Astrocyte of the spinal cord (primary cell): ENCODE results near the gene MITD1.

Experiments
- DNase-seq: peaks from one replicate; pipeline ENCODE4 v3.0.0; 2011; ENCODE audit warnings: low read depth, low spot score
- H3K4me3 ChIP-seq: 2 replicates; pipeline ENCODE4 v1.5.1; 2011; ENCODE audit warnings: low read depth, mild to moderate bottlenecking, low read length, moderate library complexity
- in situ Hi-C: cut with HindIII; loops from 2 replicates; pipeline ENCODE4 v1.10.0; 2017; ENCODE audit warnings: low sequenced_read_pairs
- TF ChIP-seq, protein P1 (sequence below): IDR thresholded peaks from 2 replicates; pipeline ENCODE4 v1.5.1; 2012; ENCODE audit warnings: low read depth, mild to moderate bottlenecking, low read length, inconsistent platforms

MITD1 gene

DNA sequence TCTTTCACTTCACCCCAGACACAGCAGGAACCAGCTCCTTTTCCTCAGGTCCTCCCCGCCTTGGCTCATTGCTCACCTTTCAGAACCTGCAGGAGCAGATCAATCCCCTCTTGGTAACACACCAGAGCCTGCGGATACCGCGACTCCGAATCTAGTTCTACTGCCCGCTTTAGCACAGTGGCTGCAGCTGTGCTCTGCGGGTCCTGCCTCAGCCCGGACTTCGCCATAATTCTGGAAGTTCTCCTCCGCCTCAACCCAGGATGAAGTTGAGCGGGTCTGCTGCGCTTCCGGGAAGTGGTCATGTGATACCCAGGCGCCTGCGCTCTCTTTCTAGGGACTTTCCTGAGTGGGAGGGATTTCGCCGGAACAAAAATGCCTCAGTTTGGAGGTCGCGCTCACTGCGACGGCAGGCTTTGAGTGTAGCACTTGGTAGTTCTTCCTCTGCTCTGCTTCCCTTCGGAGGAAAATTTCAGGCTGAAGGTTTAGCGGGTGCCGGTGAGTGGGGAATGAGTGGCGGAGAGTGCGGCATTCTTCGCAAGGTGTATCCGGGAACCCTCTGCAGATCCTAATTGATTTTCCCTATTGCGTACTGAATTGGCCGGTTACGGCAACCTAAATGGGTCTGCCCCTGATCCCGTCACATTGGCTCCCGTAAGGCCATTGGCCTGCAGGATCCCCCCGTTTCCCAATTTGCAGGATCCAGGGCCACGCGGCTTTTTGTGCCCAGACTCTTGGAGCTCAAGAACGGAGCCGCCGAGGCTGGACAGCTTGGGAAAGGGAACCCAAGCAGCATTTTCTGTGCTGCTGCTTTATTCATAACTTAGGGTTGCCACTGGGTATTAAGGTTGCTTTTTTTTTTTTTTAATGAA lies at the start of gene MITD1, which contains the start of gene MRPL30:
TSS of gene MITD1 (minus strand) at position 304 of the 869 bp plus-strand sequence. CDS start at position 227, 77 bp downstream.
TSS of gene MRPL30 (plus strand) at position 430 of the 869 bp plus-strand sequence. CDS start 5,020 bp downstream, outside the sequence.
- H3K4me3 ChIP-seq = peak within 1 kb of the TSS; percentile 93
- TF ChIP-seq, protein P1, sequence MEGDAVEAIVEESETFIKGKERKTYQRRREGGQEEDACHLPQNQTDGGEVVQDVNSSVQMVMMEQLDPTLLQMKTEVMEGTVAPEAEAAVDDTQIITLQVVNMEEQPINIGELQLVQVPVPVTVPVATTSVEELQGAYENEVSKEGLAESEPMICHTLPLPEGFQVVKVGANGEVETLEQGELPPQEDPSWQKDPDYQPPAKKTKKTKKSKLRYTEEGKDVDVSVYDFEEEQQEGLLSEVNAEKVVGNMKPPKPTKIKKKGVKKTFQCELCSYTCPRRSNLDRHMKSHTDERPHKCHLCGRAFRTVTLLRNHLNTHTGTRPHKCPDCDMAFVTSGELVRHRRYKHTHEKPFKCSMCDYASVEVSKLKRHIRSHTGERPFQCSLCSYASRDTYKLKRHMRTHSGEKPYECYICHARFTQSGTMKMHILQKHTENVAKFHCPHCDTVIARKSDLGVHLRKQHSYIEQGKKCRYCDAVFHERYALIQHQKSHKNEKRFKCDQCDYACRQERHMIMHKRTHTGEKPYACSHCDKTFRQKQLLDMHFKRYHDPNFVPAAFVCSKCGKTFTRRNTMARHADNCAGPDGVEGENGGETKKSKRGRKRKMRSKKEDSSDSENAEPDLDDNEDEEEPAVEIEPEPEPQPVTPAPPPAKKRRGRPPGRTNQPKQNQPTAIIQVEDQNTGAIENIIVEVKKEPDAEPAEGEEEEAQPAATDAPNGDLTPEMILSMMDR = no peak
- DNase-seq = peak; percentile 96
- in situ Hi-C loops = no loop called here

DNA sequence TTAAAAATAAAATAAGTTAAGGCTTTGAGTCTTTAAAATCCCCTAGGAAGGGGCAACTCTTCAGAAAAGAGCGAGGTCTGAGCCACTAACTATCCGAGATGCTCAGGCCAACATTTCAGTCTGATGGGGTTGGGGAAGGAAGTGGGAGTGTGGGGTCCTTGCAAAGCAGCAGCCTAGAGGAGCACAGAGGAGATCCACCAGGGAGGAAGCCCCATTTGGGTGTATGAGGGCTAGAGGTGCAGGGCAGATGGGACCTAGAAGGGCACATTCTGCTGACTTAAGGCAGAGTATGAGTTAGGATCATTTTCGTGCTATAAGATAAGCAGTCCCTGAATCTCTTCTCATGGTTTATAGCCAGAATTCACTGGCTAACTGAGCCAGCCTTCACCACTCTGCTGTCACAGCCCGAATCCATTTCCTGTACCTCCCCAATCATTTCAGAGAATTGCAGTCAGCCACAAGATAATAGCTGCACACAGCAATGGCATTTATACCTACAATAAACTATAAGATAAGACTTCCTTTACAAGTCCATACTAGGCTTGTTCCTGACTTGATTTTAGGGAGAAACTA lies 37.2 kb upstream of the MITD1 start:
- DNase-seq = no peak
- TF ChIP-seq, protein P1 = no peak
- no peak overlapping the region for H3K4me3 ChIP-seq
- in situ Hi-C loops = no loop called here

DNA sequence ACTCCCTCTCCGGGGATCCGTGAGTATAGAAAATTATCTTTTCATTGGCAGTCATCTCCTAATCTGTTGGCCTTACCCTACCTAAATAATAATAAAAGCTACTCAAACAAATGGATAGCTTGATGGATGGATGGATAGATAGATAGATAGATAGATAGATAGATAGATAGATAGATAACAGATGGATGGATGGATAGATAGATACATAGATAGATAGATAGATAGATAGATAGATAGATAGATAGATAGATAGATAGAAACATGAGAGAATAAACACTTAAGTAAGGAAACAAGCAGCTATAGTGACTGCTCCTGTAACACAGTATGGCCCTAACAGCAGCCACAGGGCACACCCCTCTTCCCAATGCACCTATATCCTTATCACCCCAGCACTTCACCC lies 35.2 kb upstream of the MITD1 start:
- no peak for DNase-seq
- in situ Hi-C loops = no loop called here
- TF ChIP-seq, protein P1 = no peak
- no peak overlapping the region for H3K4me3 ChIP-seq

DNA sequence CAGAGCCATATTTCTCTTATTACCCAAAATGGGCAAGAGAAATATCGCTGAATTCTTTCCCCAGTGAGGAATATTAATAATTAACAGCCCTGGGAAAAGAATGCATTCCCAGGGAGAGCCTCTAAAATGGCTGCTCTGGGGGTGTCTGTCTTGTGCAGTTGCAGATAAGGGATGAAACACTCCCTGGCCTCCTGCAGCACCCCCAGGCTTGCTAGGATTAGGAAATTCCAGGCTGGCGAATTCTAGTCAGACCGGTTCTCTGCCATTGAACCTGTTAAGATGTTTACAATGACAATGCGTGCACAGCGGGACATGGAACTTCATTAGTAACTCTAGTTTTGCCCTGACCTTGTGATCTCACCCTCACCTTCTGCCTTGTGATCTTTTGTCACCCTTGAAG lies 24.6 kb upstream of the MITD1 start:
- in situ Hi-C loops = no loop called here
- no peak overlapping the region for H3K4me3 ChIP-seq
- no peak for DNase-seq
- TF ChIP-seq, protein P1 = no peak

DNA sequence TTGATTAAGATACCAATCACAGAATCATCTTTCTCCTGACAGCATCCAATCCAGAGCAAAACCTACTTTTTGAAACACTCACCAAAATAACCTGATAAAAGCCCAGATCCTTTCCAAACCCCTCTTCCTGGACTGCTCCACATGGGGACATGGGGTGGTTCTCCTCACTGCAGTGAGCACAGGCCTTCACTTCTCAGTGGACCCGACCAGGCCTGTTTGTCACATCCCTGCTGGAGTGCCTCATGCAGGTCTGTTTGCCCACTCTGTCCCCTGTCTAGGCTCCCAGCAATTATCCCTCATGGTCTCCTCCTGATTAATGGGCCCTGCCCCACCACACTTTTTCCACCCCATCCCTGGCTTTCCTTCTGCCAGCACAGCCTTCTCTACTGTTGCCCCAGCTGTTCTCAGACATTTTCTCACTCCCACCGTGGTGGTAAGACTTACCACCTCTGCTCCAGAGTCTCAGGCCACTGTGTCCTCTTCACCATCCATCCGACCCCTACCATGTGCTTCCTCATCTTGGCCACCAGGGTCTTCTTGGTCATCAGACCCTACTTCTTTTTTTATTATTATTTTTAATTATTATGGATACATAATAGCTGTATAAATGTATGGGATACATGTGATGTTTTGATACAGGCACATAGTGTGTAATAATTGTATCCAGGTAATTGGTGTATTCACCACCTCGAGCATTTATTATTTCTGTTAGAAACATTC lies 21.3 kb upstream of the MITD1 start:
- no peak for DNase-seq
- in situ Hi-C loops = no loop called here
- TF ChIP-seq, protein P1 = peak; percentile 17
- H3K4me3 ChIP-seq = no peak overlapping the region

DNA sequence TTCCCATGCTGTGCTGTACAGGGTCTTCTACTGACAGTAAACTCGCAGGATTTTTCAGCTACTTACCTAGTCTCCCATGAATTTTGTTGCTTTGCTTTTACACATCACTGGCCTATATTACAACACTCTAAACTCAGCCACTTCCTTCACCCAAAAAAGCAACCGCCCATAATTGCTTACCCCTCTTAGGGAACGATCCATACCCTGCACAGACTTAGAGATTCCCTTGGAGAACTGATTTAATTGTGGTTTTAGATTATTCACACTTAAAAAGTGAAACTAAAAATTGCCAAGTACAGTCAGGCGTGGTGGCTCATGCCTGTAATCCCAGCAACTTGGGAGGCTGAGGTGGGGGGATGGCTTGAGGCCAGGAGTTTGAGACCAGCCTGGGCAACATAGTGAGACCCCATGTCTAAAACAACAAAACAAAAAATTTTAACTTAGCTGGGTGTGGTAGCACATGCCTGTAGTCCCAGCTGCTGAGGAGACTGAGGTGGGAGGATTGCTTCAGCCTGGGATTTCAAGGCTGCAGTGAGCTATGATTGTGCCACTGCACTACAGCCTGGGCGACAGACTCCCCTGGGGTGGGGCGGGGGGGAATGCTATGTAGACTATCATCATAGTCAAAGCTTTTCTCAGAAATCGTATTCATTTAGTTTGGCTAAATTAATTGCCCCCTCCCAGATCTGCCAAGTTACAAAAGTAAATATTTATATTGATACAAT lies 19.4 kb upstream of the MITD1 start:
- no peak overlapping the region for H3K4me3 ChIP-seq
- in situ Hi-C loops = no loop called here
- TF ChIP-seq, protein P1 = no peak
- no peak for DNase-seq
